Measurements from ENCODE around the gene HMGXB4.

DNA sequence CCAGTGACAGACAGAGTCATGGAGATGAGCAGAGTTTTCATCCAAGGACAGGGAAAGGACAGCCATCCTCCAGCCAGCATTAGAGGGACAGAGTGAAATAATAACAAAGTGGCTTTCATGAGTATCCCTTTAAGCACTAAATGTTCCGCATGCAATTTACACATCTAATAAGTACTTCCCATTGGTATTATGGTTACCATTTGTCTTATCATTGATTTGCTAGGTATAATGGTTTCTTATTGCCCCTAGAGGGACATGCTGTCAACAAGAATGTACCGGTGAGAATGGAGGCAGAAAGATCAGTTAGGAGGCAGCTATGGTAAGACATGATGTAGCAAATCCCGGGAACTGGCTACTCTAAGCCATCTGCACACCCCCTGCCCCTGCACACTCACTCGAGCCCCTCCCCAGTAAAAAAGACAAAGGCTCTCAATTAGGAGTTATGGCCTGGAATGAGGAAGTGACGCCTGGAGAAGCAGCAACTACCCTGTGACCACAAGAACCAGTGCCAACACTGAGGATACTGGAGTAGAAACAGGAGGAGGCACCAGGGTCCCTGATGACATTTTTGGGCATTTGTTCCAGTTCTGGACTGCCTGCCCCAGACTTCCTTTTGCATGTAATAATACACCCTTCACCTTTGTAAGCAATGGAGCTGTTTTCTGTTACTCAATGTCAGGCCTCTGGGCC, 30.2 kb upstream of the HMGXB4 start:
- TF ChIP-seq, protein P1, sequence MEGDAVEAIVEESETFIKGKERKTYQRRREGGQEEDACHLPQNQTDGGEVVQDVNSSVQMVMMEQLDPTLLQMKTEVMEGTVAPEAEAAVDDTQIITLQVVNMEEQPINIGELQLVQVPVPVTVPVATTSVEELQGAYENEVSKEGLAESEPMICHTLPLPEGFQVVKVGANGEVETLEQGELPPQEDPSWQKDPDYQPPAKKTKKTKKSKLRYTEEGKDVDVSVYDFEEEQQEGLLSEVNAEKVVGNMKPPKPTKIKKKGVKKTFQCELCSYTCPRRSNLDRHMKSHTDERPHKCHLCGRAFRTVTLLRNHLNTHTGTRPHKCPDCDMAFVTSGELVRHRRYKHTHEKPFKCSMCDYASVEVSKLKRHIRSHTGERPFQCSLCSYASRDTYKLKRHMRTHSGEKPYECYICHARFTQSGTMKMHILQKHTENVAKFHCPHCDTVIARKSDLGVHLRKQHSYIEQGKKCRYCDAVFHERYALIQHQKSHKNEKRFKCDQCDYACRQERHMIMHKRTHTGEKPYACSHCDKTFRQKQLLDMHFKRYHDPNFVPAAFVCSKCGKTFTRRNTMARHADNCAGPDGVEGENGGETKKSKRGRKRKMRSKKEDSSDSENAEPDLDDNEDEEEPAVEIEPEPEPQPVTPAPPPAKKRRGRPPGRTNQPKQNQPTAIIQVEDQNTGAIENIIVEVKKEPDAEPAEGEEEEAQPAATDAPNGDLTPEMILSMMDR (IDR thresholded peaks at IDR 0.05): no peak
- no peak for TF ChIP-seq POLR2A (IDR thresholded peaks at IDR 0.05)
